ENCODE results near the gene AGPS.

- TF ChIP-seq GATA2 (IDR thresholded peaks at IDR 0.05; ENCODE audit: low read depth, low read length), result no peak
- no peak for TF ChIP-seq GATA3 (IDR thresholded peaks at IDR 0.05; ENCODE audit: low read depth, low read length)
Measured at GRCh38 chr2:177519534-177520115, 127.1 kb downstream of the AGPS start.

Measured in SH-SY5Y (cell line).